Ovary (tissue), 9 donors: Measurements from ENCODE around the gene SKIL. TPM values are rescaled to one million over a fixed set of nuclear protein-coding genes. Genes with fewer than 3 reads are reported as not detected.
A peak's percentile ranks its signal among the peaks of the same experiment; 100 is the strongest.

Experiments
- DNase-seq, 5 donors: peaks; one replicate each; pipeline ENCODE4 v3.0.0-alpha.2; 2019 to 2020
- H3K27ac ChIP-seq, 2 donors: fragments of 200-600 bp; one replicate each; pipeline versions ENCODE4 v1.5.1 to v1.8.0; 2019 to 2022
- H3K27me3 ChIP-seq: fragments of 200-600 bp; one replicate; pipeline ENCODE4 v1.8.0; 2022
- H3K36me3 ChIP-seq: fragments of 200-600 bp; sonication (generic); one replicate; pipeline ENCODE4 v1.5.1; 2019
- H3K4me1 ChIP-seq: one replicate; pipeline ENCODE4 v1.8.1; 2013; ENCODE audit warnings: mild to moderate bottlenecking, moderate library complexity; ENCODE audit not compliant: insufficient read depth
- H3K4me3 ChIP-seq: fragments of 200-600 bp; sonication (generic); one replicate; pipeline ENCODE4 v1.5.1; 2017
- H3K9me3 ChIP-seq, 2 donors: fragments of 200-600 bp in 1 of 2; sonication (generic) in 1 of 2; one replicate each; pipeline versions ENCODE4 v1.5.1 to v1.8.1; 2013 to 2019; ENCODE audit warnings: mild to moderate bottlenecking in 1 of 2, moderate library complexity in 1 of 2
- EP300 ChIP-seq: sonication (generic); formaldehyde crosslinking; IDR thresholded peaks from one replicate; pipeline ENCODE4 v1.6.1; 2017; ENCODE audit warnings: antibody characterized with exemption
- POLR2A ChIP-seq: fragments of 450-650 bp; IDR thresholded peaks from one replicate; pipeline ENCODE4 v1.6.1; 2017; ENCODE audit warnings: antibody characterized with exemption, mild to moderate bottlenecking, moderate library complexity
- WGBS, 3 donors: extraction: QIAGEN DNeasy Blood & Tissue Kit in 1 of 3; methylation state at CpG; one replicate each; pipeline versions ENCODE4 v1.1.5 to v1.1.7; 2013 to 2017; 5-methylcytosine and 5-hydroxymethylcytosine counted together
- intact Hi-C, 4 donors: fragments of 100-400 bp; cut with DNase I; formaldehyde crosslinking; loops; one replicate each; pipeline versions ENCODE4 v1.11.0 to v1.15.1; 2022 to 2023
- polyA plus RNA-seq, 2 donors: library from polyadenylated mRNA; stranded (reverse); fragments of 200-250 nt in 1 of 2; fragments of 350-450 nt in 1 of 2; fragmentation: Illumina TruSeq in 1 of 2; extraction: RNeasy Lipid Tissue Mini Kit (QIAGEN cat#74804) in 1 of 2; gene quantifications; one replicate each; pipeline ENCODE4 v1.2.3, GENCODE V29; 2013 to 2014
- total RNA-seq, 7 donors: library from RNA; depleted of rRNA in 2 of 7; stranded (reverse); fragments of >200 nt in 2 of 7; fragmentation: NEBNext Ultra II Directional in 3 of 7; extraction: Animal tissue kit (Norgen Biotek cat#: 25700) in 3 of 7; gene quantifications; one replicate each; pipeline versions ENCODE4 v1.1.0 to v1.2.4, GENCODE V29; 2016 to 2023
- TF ChIP-seq, protein P1 (sequence below), 3 donors: fragments of 450-650 bp in 2 of 3; fragments of 200-600 bp in 1 of 3; IDR thresholded peaks; one replicate each; pipeline versions ENCODE4 v1.5.1 to v1.8.0; 2016 to 2022; ENCODE audit warnings: antibody characterized with exemption in 3 of 3, mild to moderate bottlenecking in 1 of 3
- donor health status: DM: no; HTN: no; CAD: no; lungs with moderate emphysema.
- donor health status: DM: no; HTN: no; CAD: no.
- donor health status: Bipolar disorder and iron deficiency.
- donor health status: DM: yes; HTN: yes; CAD: no.
- donor health status: DM: no; HTN: no; CAD: no.
- donor health status: DM: yes; HTN: yes; CAD: no.

The SKIL gene
- total and polyA plus RNA-seq, 9 donors, result 8.2 to 57.8 (median 47.4) TPM

DNA sequence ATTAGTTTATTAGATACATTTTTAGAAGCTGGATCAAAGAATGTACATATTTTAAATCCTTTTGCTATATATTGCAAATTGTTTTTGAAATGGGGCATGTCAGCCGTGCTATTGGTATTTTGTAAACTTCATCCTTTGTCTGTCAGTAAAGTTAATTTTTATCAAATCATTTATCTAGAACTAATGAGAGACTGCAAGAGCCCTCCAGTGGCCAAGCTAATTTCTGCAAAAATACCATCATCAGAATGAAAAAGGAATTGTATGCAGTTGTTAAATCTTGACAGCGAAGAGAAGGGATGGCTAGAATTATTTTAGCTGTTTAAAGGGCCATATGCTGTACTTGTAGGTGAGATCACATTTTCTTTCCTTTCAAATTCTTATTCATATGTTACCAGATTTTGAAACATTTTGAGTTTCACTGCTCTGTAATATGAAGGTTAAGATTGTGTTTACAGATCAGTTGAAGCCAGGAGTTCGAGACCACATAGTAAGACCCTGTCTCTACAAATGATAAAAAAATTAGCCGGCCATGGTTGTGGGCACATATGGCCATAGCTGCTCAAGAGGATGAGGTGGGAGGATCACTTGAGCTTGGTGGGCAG, 53.0 kb downstream of the SKIL start:
- TF ChIP-seq, protein P1, sequence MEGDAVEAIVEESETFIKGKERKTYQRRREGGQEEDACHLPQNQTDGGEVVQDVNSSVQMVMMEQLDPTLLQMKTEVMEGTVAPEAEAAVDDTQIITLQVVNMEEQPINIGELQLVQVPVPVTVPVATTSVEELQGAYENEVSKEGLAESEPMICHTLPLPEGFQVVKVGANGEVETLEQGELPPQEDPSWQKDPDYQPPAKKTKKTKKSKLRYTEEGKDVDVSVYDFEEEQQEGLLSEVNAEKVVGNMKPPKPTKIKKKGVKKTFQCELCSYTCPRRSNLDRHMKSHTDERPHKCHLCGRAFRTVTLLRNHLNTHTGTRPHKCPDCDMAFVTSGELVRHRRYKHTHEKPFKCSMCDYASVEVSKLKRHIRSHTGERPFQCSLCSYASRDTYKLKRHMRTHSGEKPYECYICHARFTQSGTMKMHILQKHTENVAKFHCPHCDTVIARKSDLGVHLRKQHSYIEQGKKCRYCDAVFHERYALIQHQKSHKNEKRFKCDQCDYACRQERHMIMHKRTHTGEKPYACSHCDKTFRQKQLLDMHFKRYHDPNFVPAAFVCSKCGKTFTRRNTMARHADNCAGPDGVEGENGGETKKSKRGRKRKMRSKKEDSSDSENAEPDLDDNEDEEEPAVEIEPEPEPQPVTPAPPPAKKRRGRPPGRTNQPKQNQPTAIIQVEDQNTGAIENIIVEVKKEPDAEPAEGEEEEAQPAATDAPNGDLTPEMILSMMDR (IDR thresholded peaks at IDR 0.05), result peak in 1 of 3 donors; percentile 28
- no peak for TF ChIP-seq POLR2A
- H3K27me3 ChIP-seq, result no peaks in the 10 kb centered on the region
- no peak overlapping the region for H3K4me3 ChIP-seq
- peaks cover 1% of the 10 kb centered on the region for H3K4me1 ChIP-seq
- no peaks in the 10 kb centered on the region for H3K36me3 ChIP-seq
- H3K27ac ChIP-seq, result no peak overlapping the region
- 42 to 49% (median 49%) methylated on average over 4 of the region's 4 CpGs for WGBS, 3 donors
- no peak for DNase-seq
- no peaks in the 10 kb centered on the region for H3K9me3 ChIP-seq
- intact Hi-C loops, result loop anchor here (5.0 to 10.0 kb wide), 6 partner anchors 98 to 434 kb away; partner anchors contain the start of gene PHC3 (in 1 of the 4)

DNA sequence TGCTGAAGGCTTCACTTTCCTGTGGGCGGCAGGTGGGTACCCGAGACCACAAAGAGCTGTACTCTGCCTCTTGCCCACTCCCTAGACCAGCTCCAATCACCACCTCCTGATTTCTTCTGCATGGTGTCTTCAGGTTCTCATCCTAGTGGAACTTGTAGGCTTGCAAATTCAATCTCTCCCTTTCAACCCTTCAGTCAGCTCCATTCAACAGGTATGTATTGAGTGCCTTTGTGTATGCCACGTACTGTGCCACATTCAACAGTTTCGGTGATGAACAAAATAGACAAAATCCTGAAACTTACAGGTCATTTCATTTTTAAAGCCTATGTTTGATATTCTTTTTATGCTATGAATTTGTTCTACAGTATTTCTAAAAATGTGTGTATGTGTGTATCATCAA, 55.8 kb downstream of the SKIL start:
- H3K27me3 ChIP-seq, result no peaks in the 10 kb centered on the region
- no peak overlapping the region for H3K4me3 ChIP-seq
- H3K9me3 ChIP-seq, result no peaks in the 10 kb centered on the region
- TF ChIP-seq, protein P1 (IDR thresholded peaks at IDR 0.05), result no peak
- TF ChIP-seq EP300 (no peak), POLR2A (no peak)
- no peak overlapping the region for H3K27ac ChIP-seq
- 97 to 98% (median 97%) methylated on average over 4 of the region's 4 CpGs for WGBS, 3 donors
- H3K4me1 ChIP-seq, result peaks cover 7% of the 10 kb centered on the region
- DNase-seq, result no peak
- intact Hi-C loops, result loop anchor here (5.0 to 10.0 kb wide), 6 partner anchors 101 to 432 kb away; partner anchors contain the start of gene PHC3 (in 1 of the 4)
- H3K36me3 ChIP-seq, result no peaks in the 10 kb centered on the region

DNA sequence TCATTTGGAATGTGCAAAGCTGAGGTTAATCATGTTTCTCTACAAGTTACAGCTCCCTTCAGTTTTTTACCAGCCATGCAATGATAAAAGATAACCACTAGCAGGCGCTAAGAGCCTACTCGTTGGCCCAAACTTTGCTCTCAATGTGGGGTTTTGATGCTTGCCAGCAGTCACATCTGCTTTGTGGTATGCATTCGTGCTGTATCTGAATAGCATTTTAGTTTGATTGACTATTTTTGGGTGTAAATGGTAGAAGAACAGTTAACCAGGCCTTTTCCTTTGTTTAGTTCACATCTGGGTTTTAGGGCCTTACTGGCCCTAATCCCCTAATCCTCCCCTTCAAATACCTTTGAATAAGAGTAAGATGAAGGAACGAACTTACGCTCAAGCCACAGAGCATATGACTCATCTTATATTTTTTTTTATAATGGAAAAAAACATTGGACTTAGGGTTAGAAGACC, 56.7 kb downstream of the SKIL start:
- DNase-seq, result peak in 3 of 5 donors; percentile 49 to 63 (median 60)
- Histone ChIP-seq H3K27ac (no peak overlapping the region), H3K36me3 (no peaks in the 10 kb centered on the region), H3K9me3 (no peaks in the 10 kb centered on the region), H3K4me1 (peaks cover 7% of the 10 kb centered on the region), H3K4me3 (no peak overlapping the region), H3K27me3 (no peaks in the 10 kb centered on the region)
- TF ChIP-seq, protein P1 (IDR thresholded peaks at IDR 0.05), result peak; percentile 86 to 95 (median 89)
- no peak for TF ChIP-seq EP300
- no peak for TF ChIP-seq POLR2A
- 15 to 27% (median 18%) methylated on average over 5 of the region's 5 CpGs for WGBS, 3 donors
- intact Hi-C loops, result loop anchor here (5.0 to 10.0 kb wide), 6 partner anchors 102 to 431 kb away; partner anchors contain the start of gene PHC3 (in 1 of the 4)

DNA sequence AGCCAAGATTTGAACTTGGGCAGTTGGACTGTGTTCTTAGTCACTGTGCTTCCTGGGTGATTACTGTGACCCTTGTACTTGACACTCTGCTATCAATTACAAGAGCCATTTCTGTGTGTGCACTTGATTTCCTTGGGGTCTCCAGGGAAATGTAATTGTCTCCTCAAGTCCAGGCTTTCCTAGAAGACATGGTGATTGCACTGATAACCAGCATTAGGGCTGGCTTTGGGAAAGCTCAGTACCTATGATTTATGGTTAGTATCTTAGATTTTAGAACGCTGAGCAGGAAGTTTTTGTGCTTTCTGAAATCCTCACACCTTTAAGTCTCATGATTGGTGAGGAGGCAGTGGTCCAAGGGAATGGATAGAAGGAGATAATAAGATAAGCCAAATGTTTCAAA, 59.6 kb downstream of the SKIL start:
- no peak for DNase-seq
- H3K27me3 ChIP-seq, result no peaks in the 10 kb centered on the region

More for the DNA sequence above, 59.6 kb downstream of the SKIL start:
- Histone ChIP-seq H3K27ac (no peak overlapping the region), H3K4me1 (peaks cover 7% of the 10 kb centered on the region), H3K9me3 (no peaks in the 10 kb centered on the region), H3K36me3 (no peaks in the 10 kb centered on the region), H3K4me3 (no peak overlapping the region)
- 75 to 90% (median 86%) methylated on average over 1 of the region's 1 CpG for WGBS, 3 donors
- intact Hi-C loops, result loop anchor here (5.0 to 10.0 kb wide), 10 partner anchors 60 to 428 kb away; partner anchors contain the start of genes PHC3 (in 1 of the 4) and SKIL (in 1 of the 4)
- TF ChIP-seq EP300 (no peak), POLR2A (no peak)
- TF ChIP-seq, protein P1 (IDR thresholded peaks at IDR 0.05), result no peak
